Parathyroid adenoma (tissue), 2 donors: Measurements from ENCODE around the gene MOAP1.

Experiments used
- H2AFZ ChIP-seq: fragments of 300-600 bp; sonication (generic); one replicate; pipeline ENCODE4 v1.7.0; 2017; ENCODE audit warnings: antibody characterized with exemption, mild to moderate bottlenecking
- H3K27ac ChIP-seq: fragments of 300-600 bp; sonication (generic); one replicate; pipeline ENCODE4 v1.7.0; 2017
- H3K27me3 ChIP-seq: fragments of 300-600 bp; sonication (generic); one replicate; pipeline ENCODE4 v1.7.0; 2017; ENCODE audit warnings: low read length; ENCODE audit not compliant: control insufficient read depth, insufficient read depth
- H3K36me3 ChIP-seq: fragments of 300-600 bp; sonication (generic); one replicate; pipeline ENCODE4 v1.7.0; 2017; ENCODE audit warnings: low read length; ENCODE audit not compliant: control insufficient read depth, insufficient read depth
- H3K4me1 ChIP-seq: fragments of 300-600 bp; sonication (generic); one replicate; pipeline ENCODE4 v1.7.0; 2017; ENCODE audit warnings: control low read depth
- H3K4me2 ChIP-seq: fragments of 300-600 bp; sonication (generic); one replicate; pipeline ENCODE4 v1.7.0; 2017; ENCODE audit warnings: low read length
- H3K4me3 ChIP-seq: fragments of 300-600 bp; sonication (generic); one replicate; pipeline ENCODE4 v1.7.0; 2017; ENCODE audit warnings: low read depth, low read length
- H3K79me2 ChIP-seq: fragments of 300-600 bp; sonication (generic); one replicate; pipeline ENCODE4 v1.7.0; 2017; ENCODE audit warnings: control low read depth
- H3K9ac ChIP-seq: fragments of 300-600 bp; sonication (generic); one replicate; pipeline ENCODE4 v1.7.0; 2017; ENCODE audit warnings: mild to moderate bottlenecking
- H3K9me3 ChIP-seq: fragments of 300-600 bp; sonication (generic); one replicate; pipeline ENCODE4 v1.7.0; 2017; ENCODE audit warnings: low read length; ENCODE audit not compliant: control insufficient read depth
- CTCF ChIP-seq: fragments of 300-600 bp; sonication (generic); IDR thresholded peaks from one replicate; pipeline ENCODE4 v1.7.0; 2017; ENCODE audit warnings: antibody characterized with exemption, mild to moderate bottlenecking
- donor health status: primary hyperparathyroidism.

The MOAP1 gene

GRCh38 chr14:93133464-93133863 is 51.2 kb downstream of the MOAP1 start:
- Histone ChIP-seq H3K9me3 (no peaks in the 10 kb centered on the region), H3K4me3 (no peak overlapping the region), H3K36me3 (no peaks in the 10 kb centered on the region), H3K27me3 (no peaks in the 10 kb centered on the region), H3K9ac (no peak overlapping the region), H3K4me2 (no peak overlapping the region), H3K79me2 (no peaks in the 10 kb centered on the region), H2AFZ (no peak overlapping the region), H3K4me1 (peaks cover 3% of the 10 kb centered on the region), H3K27ac (no peak overlapping the region)
- no peak for TF ChIP-seq CTCF

DNA sequence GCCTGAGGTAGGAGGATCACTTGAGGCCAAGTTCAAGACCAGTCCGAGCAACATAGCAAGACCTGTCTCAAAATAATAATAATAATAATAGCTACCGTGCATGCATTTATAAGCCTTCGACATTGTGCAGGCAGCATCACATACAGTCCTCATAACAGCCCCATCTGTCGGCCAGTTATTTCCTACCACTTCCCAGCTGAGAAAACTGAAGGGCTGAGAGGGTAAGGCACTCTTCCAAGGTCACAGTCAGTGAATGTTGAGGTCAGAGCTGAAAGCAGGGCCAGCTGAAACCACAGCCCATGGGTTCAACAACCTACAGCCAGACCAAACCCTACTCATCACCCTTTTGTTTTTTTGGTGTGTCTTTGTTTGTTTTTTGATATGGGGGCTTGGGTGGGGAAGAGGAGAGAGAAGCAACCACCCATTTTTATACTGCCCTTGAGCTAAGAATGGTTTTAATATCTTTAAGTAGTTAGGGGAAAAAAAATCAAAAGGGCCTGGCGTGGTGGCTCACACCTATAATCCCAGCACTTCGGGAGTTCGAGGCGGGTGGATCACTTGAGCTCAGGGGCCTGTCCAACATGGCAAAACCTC is 52.1 kb downstream of the MOAP1 start:
- H3K79me2 ChIP-seq: no peaks in the 10 kb centered on the region
- TF ChIP-seq CTCF: peak; percentile 64
- peaks cover 3% of the 10 kb centered on the region for H3K4me1 ChIP-seq
- H3K9ac ChIP-seq: no peak overlapping the region
- no peaks in the 10 kb centered on the region for H3K36me3 ChIP-seq
- no peak overlapping the region for H3K4me3 ChIP-seq
- H2AFZ ChIP-seq: peak overlapping the region; percentile 16
- no peak overlapping the region for H3K4me2 ChIP-seq
- H3K9me3 ChIP-seq: no peaks in the 10 kb centered on the region
- no peak overlapping the region for H3K27ac ChIP-seq
- H3K27me3 ChIP-seq: no peaks in the 10 kb centered on the region
